ENCODE data around the gene LPP.

DNA sequence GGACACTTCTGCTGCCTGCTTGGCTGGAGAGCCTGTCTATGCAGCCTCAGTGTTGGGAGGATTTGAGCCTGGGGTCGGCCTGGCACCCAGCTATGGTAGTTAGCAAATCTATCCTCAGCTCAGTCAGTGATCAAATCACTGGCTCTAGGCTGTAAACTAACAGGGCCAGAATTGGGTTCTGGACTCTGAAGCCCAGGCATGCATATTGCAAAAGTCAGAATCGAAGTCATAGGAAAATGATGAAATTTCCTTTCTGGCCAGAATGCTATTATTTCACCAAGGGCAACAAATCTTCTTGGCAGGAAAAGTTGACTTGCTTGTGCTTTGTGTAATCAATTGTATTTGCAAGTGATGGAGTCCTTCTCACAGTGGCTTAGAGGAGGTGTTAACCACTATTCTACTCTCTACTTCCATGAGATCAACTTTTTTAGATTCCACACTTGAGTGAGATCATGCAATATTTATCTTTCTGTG lies 535.2 kb downstream of the LPP start:
- TF ChIP-seq, protein P1, sequence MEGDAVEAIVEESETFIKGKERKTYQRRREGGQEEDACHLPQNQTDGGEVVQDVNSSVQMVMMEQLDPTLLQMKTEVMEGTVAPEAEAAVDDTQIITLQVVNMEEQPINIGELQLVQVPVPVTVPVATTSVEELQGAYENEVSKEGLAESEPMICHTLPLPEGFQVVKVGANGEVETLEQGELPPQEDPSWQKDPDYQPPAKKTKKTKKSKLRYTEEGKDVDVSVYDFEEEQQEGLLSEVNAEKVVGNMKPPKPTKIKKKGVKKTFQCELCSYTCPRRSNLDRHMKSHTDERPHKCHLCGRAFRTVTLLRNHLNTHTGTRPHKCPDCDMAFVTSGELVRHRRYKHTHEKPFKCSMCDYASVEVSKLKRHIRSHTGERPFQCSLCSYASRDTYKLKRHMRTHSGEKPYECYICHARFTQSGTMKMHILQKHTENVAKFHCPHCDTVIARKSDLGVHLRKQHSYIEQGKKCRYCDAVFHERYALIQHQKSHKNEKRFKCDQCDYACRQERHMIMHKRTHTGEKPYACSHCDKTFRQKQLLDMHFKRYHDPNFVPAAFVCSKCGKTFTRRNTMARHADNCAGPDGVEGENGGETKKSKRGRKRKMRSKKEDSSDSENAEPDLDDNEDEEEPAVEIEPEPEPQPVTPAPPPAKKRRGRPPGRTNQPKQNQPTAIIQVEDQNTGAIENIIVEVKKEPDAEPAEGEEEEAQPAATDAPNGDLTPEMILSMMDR (IDR thresholded peaks at IDR 0.05), result no peak
- TF ChIP-seq POLR2A (IDR thresholded peaks at IDR 0.05), result no peak

All from Peyer's patch (tissue), 4 donors.